ENCODE measurements around the gene PRMT3.

DNA sequence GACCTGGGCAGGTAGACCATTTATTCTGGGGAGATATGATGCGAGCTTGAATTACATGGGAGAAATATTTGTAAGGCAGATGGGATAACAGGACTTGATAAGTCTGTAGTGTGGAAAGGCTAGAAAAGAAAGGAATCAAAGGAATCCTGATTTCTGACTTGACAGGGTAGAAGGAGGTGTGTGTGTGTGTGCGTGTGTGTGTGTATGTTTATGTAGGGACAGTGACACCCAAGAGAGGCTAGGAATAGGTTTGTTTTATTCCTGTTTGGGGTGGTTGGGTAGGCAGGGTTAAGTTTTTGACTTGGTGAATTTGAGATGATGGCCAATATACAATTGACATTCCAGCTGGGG, 24.4 kb upstream of the PRMT3 start:
- TF ChIP-seq, protein P1, sequence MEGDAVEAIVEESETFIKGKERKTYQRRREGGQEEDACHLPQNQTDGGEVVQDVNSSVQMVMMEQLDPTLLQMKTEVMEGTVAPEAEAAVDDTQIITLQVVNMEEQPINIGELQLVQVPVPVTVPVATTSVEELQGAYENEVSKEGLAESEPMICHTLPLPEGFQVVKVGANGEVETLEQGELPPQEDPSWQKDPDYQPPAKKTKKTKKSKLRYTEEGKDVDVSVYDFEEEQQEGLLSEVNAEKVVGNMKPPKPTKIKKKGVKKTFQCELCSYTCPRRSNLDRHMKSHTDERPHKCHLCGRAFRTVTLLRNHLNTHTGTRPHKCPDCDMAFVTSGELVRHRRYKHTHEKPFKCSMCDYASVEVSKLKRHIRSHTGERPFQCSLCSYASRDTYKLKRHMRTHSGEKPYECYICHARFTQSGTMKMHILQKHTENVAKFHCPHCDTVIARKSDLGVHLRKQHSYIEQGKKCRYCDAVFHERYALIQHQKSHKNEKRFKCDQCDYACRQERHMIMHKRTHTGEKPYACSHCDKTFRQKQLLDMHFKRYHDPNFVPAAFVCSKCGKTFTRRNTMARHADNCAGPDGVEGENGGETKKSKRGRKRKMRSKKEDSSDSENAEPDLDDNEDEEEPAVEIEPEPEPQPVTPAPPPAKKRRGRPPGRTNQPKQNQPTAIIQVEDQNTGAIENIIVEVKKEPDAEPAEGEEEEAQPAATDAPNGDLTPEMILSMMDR (conservative IDR thresholded peaks at IDR 0.05) = no peak
- TF ChIP-seq EZH2 (IDR thresholded peaks at IDR 0.05; ENCODE audit: low read depth) = no peak

Data from PC-9 (cell line).